KBM-7 (cell line): ENCODE data around the gene IFT25.
"Not testable (repeated sequence)": the region's sequence is repeated elsewhere in the genome, so short reads cannot be mapped to it uniquely, and the experiment has no call there.

Experiments
- DNase-seq: peaks from one replicate; pipeline ENCODE4 v3.0.0-alpha.2; 2015
- in situ Hi-C: fragments of 300-500 bp; cut with MboI; formaldehyde crosslinking; loops from 2 replicates; pipeline ENCODE4 v1.14.3; 2020; ENCODE audit warnings: low sequenced_read_pairs, low pct_unique_long_range_greater_than_20kb, mixed read lengths

The IFT25 gene

GRCh38 chr1:53893999-53894636, 51.4 kb downstream of the IFT25 start, which contains the start of gene DIO1:
DIO1 (plus strand) TSS chr1:53894187; CDS start chr1:53894211, 24 bp downstream.
- in situ Hi-C loops, result no loop called here
- no peak for DNase-seq

GRCh38 chr1:53892911-53893310, 52.6 kb downstream of the IFT25 start:
- DNase-seq, result peak; percentile 51
- in situ Hi-C loops, result no loop called here

- in situ Hi-C loops, result no loop called here
- no peak for DNase-seq
Observed at GRCh38 chr1:53891678-53892077, 53.8 kb downstream of the IFT25 start.

- in situ Hi-C loops, result no loop called here
- DNase-seq, result no peak
Observed at GRCh38 chr1:53891018-53891417, 54.5 kb downstream of the IFT25 start.

GRCh38 chr1:53890522-53890941, 55.0 kb downstream of the IFT25 start:
- DNase-seq, result no peak
- in situ Hi-C loops, result no loop called here

- in situ Hi-C loops, result no loop called here
- DNase-seq, result peak; percentile 89
Observed at GRCh38 chr1:53889304-53890298, 55.9 kb downstream of the IFT25 start, which contains the start of gene YIPF1. YIPF1 (minus strand) TSS chr1:53889797; CDS start chr1:53888937, 860 bp downstream.

- in situ Hi-C loops, result no loop called here
- no peak for DNase-seq
Observed at GRCh38 chr1:53888681-53889080, 56.8 kb downstream of the IFT25 start.

GRCh38 chr1:53883600-53883999, 61.9 kb downstream of the IFT25 start:
- DNase-seq, in situ Hi-C loops: not testable (repeated sequence)

GRCh38 chr1:53881853-53882252, 63.6 kb downstream of the IFT25 start:
- in situ Hi-C loops, result not testable (repeated sequence)

GRCh38 chr1:53878492-53879105, 66.9 kb downstream of the IFT25 start:
- DNase-seq, result peak; percentile 58
- in situ Hi-C loops, result no loop called here

More at GRCh38 chr1:53881853-53882252, 63.6 kb downstream of the IFT25 start:
- not testable (repeated sequence) for DNase-seq

GRCh38 chr1:53875150-53875549, 70.3 kb downstream of the IFT25 start:
- DNase-seq, in situ Hi-C loops: not testable (repeated sequence)

GRCh38 chr1:53871773-53872484, 73.6 kb downstream of the IFT25 start:
- DNase-seq, result no peak
- in situ Hi-C loops, result loop anchor here (25.0 kb wide), 1 partner anchor 940 kb away; the partner anchor contains the start of gene TTC22
